OCI-LY1 (cell line): Measurements from ENCODE around the gene PRR16.

Experiments
- H2AFZ ChIP-seq: fragments of 200-600 bp; sonication (generic), shearing (Covaris generic); 2 replicates; pipeline ENCODE4 v1.6.0; 2014; ENCODE audit warnings: antibody characterized with exemption, mild to moderate bottlenecking, low read length
- H3F3A ChIP-seq: fragments of 200-600 bp; sonication (generic), shearing (Covaris generic); 2 replicates; pipeline ENCODE4 v1.6.0; 2014; ENCODE audit warnings: mild to moderate bottlenecking, antibody characterized with exemption, low read length, moderate library complexity; ENCODE audit not compliant: insufficient read depth
- H3K27ac ChIP-seq: fragments of 200-600 bp; sonication (generic); 2 replicates; pipeline ENCODE4 v1.5.1; 2014; ENCODE audit warnings: low read length, mixed run types, mild to moderate bottlenecking, low read depth; ENCODE audit not compliant: poor library complexity, severe bottlenecking
- H3K27me3 ChIP-seq: fragments of 200-600 bp; sonication (generic); 2 replicates; pipeline ENCODE4 v1.6.0; 2014; ENCODE audit warnings: antibody characterized with exemption, mild to moderate bottlenecking, low read length, moderate library complexity; ENCODE audit not compliant: insufficient read depth
- H3K36me3 ChIP-seq: fragments of 200-600 bp; sonication (generic); 2 replicates; pipeline ENCODE4 v1.6.1; 2014; ENCODE audit warnings: mild to moderate bottlenecking, antibody characterized with exemption, low read length, moderate library complexity, mixed read lengths; ENCODE audit not compliant: insufficient read depth
- H3K4me1 ChIP-seq: fragments of 200-600 bp; sonication (generic); 2 replicates; pipeline ENCODE4 v1.5.1; 2014; ENCODE audit warnings: mild to moderate bottlenecking, low read length, moderate library complexity; ENCODE audit not compliant: insufficient read depth, severe bottlenecking
- H3K4me2 ChIP-seq: fragments of 200-600 bp; sonication (generic), shearing (Covaris generic); 2 replicates; pipeline ENCODE4 v1.6.1; 2014; ENCODE audit warnings: low read length
- H3K4me3 ChIP-seq: fragments of 200-600 bp; sonication (generic); 2 replicates; pipeline ENCODE4 v1.5.1; 2014; ENCODE audit warnings: low read length, low read depth, mild to moderate bottlenecking, mixed read lengths; ENCODE audit not compliant: poor library complexity, severe bottlenecking
- H3K79me2 ChIP-seq: fragments of 200-600 bp; shearing (Covaris generic); 2 replicates; pipeline ENCODE4 v1.6.1; 2016; ENCODE audit warnings: mixed run types, low read length, mixed read lengths; ENCODE audit not compliant: insufficient read depth
- H3K9ac ChIP-seq: fragments of 200-600 bp; sonication (generic), shearing (Covaris generic); 2 replicates; pipeline ENCODE4 v1.6.1; 2014; ENCODE audit warnings: mild to moderate bottlenecking, low read length, mixed read lengths
- H3K9me2 ChIP-seq: fragments of 200-600 bp; sonication (generic), shearing (Covaris generic); 2 replicates; pipeline ENCODE4 v1.6.1; 2014; ENCODE audit warnings: low read depth, mild to moderate bottlenecking, low read length, mixed read lengths
- H3K9me3 ChIP-seq: fragments of 200-600 bp; shearing (Covaris generic); 2 replicates; pipeline ENCODE4 v1.6.1; 2014; ENCODE audit warnings: low read length, mixed read lengths
- H4K20me1 ChIP-seq: fragments of 200-600 bp; sonication (generic), shearing (Covaris generic); 2 replicates; pipeline ENCODE4 v1.6.0; 2016; ENCODE audit warnings: mild to moderate bottlenecking, low read length; ENCODE audit not compliant: insufficient read depth
- CTCF ChIP-seq: fragments of 200-600 bp; sonication (generic), shearing (Covaris generic); IDR thresholded peaks from 2 replicates; pipeline ENCODE4 v1.5.1; 2017; ENCODE audit warnings: mild to moderate bottlenecking, antibody characterized with exemption, low read length, moderate library complexity, mixed read lengths
- EZH2 ChIP-seq: fragments of 200-600 bp; sonication (generic), shearing (Covaris generic); IDR thresholded peaks from 2 replicates; pipeline ENCODE4 v1.8.0; 2017; ENCODE audit warnings: borderline replicate concordance, mixed run types, mild to moderate bottlenecking, antibody characterized with exemption, low read length, moderate library complexity, mixed read lengths

The PRR16 gene

GRCh38 chr5:120509053-120509452 is 45.0 kb downstream of the PRR16 start:
- Histone ChIP-seq H3K36me3 (no peaks in the 10 kb centered on the region), H3K79me2 (no peaks in the 10 kb centered on the region), H2AFZ (no peak overlapping the region), H3K27me3 (no peaks in the 10 kb centered on the region), H4K20me1 (no peaks in the 10 kb centered on the region), H3K27ac (no peak overlapping the region), H3K9ac (no peak overlapping the region), H3K4me1 (no peaks in the 10 kb centered on the region), H3K4me2 (no peak overlapping the region), H3K9me3 (no peaks in the 10 kb centered on the region), H3F3A (no peaks in the 10 kb centered on the region), H3K9me2 (no peaks in the 10 kb centered on the region), H3K4me3 (no peak overlapping the region)
- TF ChIP-seq EZH2 (no peak), CTCF (no peak)

- Histone ChIP-seq H3K4me3 (no peak overlapping the region), H3K4me1 (no peaks in the 10 kb centered on the region), H3K36me3 (no peaks in the 10 kb centered on the region), H3K9me2 (no peaks in the 10 kb centered on the region), H3K27ac (no peak overlapping the region), H3K4me2 (no peak overlapping the region), H3K79me2 (no peaks in the 10 kb centered on the region), H2AFZ (no peak overlapping the region), H3K9ac (no peak overlapping the region), H3K27me3 (no peaks in the 10 kb centered on the region), H3K9me3 (no peaks in the 10 kb centered on the region), H4K20me1 (no peaks in the 10 kb centered on the region), H3F3A (no peaks in the 10 kb centered on the region)
- no peak for TF ChIP-seq CTCF
- TF ChIP-seq EZH2: no peak
These were observed 46.1 kb downstream of the PRR16 start for GRCh38 chr5:120510098-120510637.

GRCh38 chr5:120510994-120511686 is 47.0 kb downstream of the PRR16 start:
- Histone ChIP-seq H3K27ac (no peak overlapping the region), H4K20me1 (no peaks in the 10 kb centered on the region)

More at GRCh38 chr5:120510994-120511686, 47.0 kb downstream of the PRR16 start:
- Histone ChIP-seq H3K4me1 (no peaks in the 10 kb centered on the region), H3F3A (no peaks in the 10 kb centered on the region), H3K79me2 (no peaks in the 10 kb centered on the region), H3K9ac (no peak overlapping the region), H3K27me3 (no peaks in the 10 kb centered on the region), H3K36me3 (no peaks in the 10 kb centered on the region), H3K9me2 (no peaks in the 10 kb centered on the region), H3K4me2 (no peak overlapping the region), H3K9me3 (no peaks in the 10 kb centered on the region), H2AFZ (no peak overlapping the region), H3K4me3 (no peak overlapping the region)
- TF ChIP-seq EZH2 (no peak), CTCF (no peak)
